Measurements from ENCODE around the gene PIWIL1. TPM values are rescaled to one million over a fixed set of nuclear protein-coding genes. Genes with fewer than 3 reads are reported as not detected.

PIWIL1 gene
- total RNA-seq, 1 experiment from 2014 or later, result not detected

DNA sequence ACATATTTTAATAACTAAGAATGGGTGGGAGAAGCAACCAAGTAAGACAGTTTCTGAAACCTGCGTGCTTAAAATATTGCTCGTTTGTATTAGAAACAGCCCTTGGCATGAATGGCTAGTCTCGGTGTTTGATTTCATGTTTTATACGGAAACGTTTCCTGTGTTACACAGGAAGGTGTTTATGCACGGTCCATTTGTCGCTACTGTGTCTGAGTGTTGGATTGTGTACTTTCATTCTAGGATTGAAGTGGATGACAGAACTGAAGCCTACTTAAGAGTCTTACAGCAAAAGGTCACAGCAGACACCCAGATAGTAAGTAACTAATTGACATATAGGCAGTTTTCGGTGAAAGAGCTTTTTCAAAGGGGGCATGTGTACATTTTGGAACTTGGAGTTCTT, 19.6 kb downstream of the PIWIL1 start:
- no peaks in the 10 kb centered on the region for H3K36me3 ChIP-seq (ENCODE audit: low read depth)
- intact Hi-C loops (cut with micrococcal nuclease; ENCODE audit: unreplicated experiment), result no loop called here

DNA sequence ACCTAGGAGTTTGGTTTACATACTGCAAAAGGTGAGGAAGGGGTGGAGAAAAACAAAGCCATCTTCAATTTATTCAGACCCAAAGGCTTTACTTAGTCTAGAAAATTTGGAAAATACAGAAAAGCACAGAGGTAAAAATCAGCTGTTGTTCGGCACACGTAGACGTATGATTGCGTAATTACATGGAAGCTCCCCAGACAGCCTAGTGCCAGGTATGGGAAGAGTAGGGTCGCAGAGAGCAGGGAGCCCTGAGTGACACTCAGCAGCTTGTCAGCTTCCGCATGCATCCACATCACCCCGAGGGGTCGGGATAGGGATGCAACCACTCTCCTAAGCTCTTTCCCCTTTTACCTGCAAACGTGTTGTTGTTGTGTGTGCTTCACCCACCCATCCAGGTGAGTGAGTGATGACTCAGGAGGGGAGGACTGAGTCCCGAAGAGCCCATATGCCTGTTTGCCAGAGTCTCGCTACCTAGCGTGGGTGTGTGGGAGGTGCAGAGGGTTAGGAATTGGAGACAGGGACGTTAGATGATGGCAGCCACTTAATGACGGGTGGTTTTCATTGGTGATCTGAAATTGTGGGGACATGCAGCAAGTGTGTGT, 20.1 kb downstream of the PIWIL1 start:
- no peaks in the 10 kb centered on the region for H3K79me2 ChIP-seq (ENCODE audit: low read depth)
- ChIA-PET POLR2A (ENCODE audit: unreplicated experiment) (no interaction called here), CTCF (no interaction called here)
- H3K4me2 ChIP-seq, result no peak overlapping the region
- BruUV-seq (replicated peaks), result no TSS peak
- H2AFZ ChIP-seq, result no peak overlapping the region
- no peaks in the 10 kb centered on the region for H3K9me2 ChIP-seq (ENCODE audit: insufficient read depth)
- intact Hi-C loops (cut with micrococcal nuclease; ENCODE audit: unreplicated experiment), result no loop called here
- no peaks in the 10 kb centered on the region for H3F3A ChIP-seq (ENCODE audit: insufficient read depth, low read depth)
- no peak for TF ChIP-seq EZH2 (IDR thresholded peaks at IDR 0.05; ENCODE audit: low read depth)
- TF ChIP-seq, protein P1, sequence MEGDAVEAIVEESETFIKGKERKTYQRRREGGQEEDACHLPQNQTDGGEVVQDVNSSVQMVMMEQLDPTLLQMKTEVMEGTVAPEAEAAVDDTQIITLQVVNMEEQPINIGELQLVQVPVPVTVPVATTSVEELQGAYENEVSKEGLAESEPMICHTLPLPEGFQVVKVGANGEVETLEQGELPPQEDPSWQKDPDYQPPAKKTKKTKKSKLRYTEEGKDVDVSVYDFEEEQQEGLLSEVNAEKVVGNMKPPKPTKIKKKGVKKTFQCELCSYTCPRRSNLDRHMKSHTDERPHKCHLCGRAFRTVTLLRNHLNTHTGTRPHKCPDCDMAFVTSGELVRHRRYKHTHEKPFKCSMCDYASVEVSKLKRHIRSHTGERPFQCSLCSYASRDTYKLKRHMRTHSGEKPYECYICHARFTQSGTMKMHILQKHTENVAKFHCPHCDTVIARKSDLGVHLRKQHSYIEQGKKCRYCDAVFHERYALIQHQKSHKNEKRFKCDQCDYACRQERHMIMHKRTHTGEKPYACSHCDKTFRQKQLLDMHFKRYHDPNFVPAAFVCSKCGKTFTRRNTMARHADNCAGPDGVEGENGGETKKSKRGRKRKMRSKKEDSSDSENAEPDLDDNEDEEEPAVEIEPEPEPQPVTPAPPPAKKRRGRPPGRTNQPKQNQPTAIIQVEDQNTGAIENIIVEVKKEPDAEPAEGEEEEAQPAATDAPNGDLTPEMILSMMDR (conservative IDR thresholded peaks at IDR 0.05), result no peak
- H4K20me1 ChIP-seq (ENCODE audit: insufficient read depth), result no peaks in the 10 kb centered on the region; the same call in 1 of the 2 replicates
- DNase-seq, result no peak
- no peaks in the 10 kb centered on the region for H3K36me3 ChIP-seq (ENCODE audit: low read depth)
- no peaks in the 10 kb centered on the region for H3K9me3 ChIP-seq (ENCODE audit: insufficient read depth, low read depth)
- H3K27ac ChIP-seq, result no peak overlapping the region
- no peaks in the 10 kb centered on the region for H3K4me1 ChIP-seq (replicated peaks; ENCODE audit: insufficient read depth)
- no peak overlapping the region for H3K4me3 ChIP-seq
- H3K27me3 ChIP-seq (ENCODE audit: insufficient read depth, low read depth), result peaks cover 84% of the 10 kb centered on the region

More for the DNA sequence above, 19.6 kb downstream of the PIWIL1 start:
- no peak overlapping the region for H3K4me2 ChIP-seq
- H3K9me2 ChIP-seq (ENCODE audit: insufficient read depth), result no peaks in the 10 kb centered on the region
- TF ChIP-seq, protein P1 (conservative IDR thresholded peaks at IDR 0.05), result no peak
- TF ChIP-seq EZH2 (IDR thresholded peaks at IDR 0.05; ENCODE audit: low read depth), result no peak
- H4K20me1 ChIP-seq (ENCODE audit: insufficient read depth), result no peaks in the 10 kb centered on the region; the same call in 1 of the 2 replicates
- peaks cover 79% of the 10 kb centered on the region for H3K27me3 ChIP-seq (ENCODE audit: insufficient read depth, low read depth)
- H3F3A ChIP-seq (ENCODE audit: insufficient read depth, low read depth), result no peaks in the 10 kb centered on the region
- ChIA-PET CTCF (no interaction called here), POLR2A (ENCODE audit: unreplicated experiment) (no interaction called here)
- no peak overlapping the region for H3K27ac ChIP-seq
- no peaks in the 10 kb centered on the region for H3K4me1 ChIP-seq (replicated peaks; ENCODE audit: insufficient read depth)
- BruUV-seq (replicated peaks), result no TSS peak
- DNase-seq, result no peak
- no peaks in the 10 kb centered on the region for H3K79me2 ChIP-seq (ENCODE audit: low read depth)
- no peaks in the 10 kb centered on the region for H3K9me3 ChIP-seq (ENCODE audit: insufficient read depth, low read depth)
- no peak overlapping the region for H3K4me3 ChIP-seq
- no peak overlapping the region for H2AFZ ChIP-seq

DNA sequence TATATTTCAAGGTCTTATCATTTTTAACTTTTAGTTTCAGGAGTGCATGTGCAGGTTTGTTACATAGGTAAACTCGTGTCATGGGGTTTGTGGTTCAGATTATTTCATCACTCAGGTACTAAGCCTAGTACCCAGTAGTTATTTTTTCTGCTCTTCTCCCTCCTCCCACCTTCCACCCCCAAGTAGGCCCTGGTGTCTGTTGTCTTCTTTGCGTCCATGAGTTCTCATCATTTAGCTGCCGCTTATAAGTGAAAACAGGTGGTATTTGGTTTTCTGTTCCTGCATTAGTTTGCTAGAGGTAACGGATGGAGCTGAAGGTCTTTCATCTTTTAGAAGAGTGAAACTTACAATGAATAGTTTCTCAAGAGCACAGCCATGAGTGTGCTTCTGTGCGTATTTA, 24.4 kb downstream of the PIWIL1 start:
- no TSS peak for BruUV-seq (replicated peaks)
- H3K9me3 ChIP-seq (ENCODE audit: insufficient read depth, low read depth), result no peaks in the 10 kb centered on the region
- H3K4me3 ChIP-seq, result no peak overlapping the region
- no peaks in the 10 kb centered on the region for H3K9me2 ChIP-seq (ENCODE audit: insufficient read depth)
- H3K27me3 ChIP-seq (ENCODE audit: insufficient read depth, low read depth), result peaks cover 84% of the 10 kb centered on the region
- no peaks in the 10 kb centered on the region for H3K79me2 ChIP-seq (ENCODE audit: low read depth)
- H2AFZ ChIP-seq, result no peak overlapping the region
- no peaks in the 10 kb centered on the region; the same call in 1 of the 2 replicates for H4K20me1 ChIP-seq (ENCODE audit: insufficient read depth)
- no peaks in the 10 kb centered on the region for H3K36me3 ChIP-seq (ENCODE audit: low read depth)
- H3F3A ChIP-seq (ENCODE audit: insufficient read depth, low read depth), result no peaks in the 10 kb centered on the region
- H3K27ac ChIP-seq, result no peak overlapping the region
- H3K4me1 ChIP-seq (replicated peaks; ENCODE audit: insufficient read depth), result no peaks in the 10 kb centered on the region
- no peak for TF ChIP-seq EZH2 (IDR thresholded peaks at IDR 0.05; ENCODE audit: low read depth)
- TF ChIP-seq, protein P1 (conservative IDR thresholded peaks at IDR 0.05), result no peak
- intact Hi-C loops (cut with micrococcal nuclease; ENCODE audit: unreplicated experiment), result no loop called here
- no peak overlapping the region for H3K4me2 ChIP-seq
- ChIA-PET CTCF (no interaction called here), POLR2A (ENCODE audit: unreplicated experiment) (no interaction called here)
- no peak for DNase-seq
